ENCODE data around the gene CAMK2G.

DNA sequence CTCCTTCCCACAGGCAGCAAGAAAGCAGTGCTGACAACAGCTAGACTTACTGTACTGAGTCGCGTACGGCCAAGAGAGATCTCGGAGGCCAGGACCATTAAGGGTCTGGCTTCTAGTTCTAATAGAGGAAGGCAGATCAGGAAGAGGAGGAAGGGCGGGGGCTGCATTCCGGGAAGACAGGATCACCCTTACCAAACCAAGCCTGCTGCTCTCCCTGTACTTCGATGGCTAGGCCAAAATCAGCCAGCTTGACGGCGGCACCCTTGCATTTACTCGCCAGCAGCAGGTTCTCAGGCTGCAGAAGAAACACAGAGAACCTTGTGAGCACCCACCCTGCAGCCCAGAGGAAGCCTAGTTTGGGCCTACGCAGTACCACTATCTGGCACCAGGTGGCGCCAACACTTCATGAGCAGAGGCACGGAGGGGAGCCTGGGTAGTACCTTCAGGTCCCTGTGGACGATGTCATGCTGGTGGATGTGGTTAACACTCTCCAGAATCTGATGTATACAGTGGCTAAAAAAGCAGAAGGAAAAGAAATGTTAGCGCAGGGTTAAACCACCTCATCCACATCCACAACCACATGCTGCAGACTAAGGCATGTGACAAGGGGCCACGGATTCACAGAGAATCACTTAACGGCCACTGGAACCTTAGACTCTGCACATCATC lies 25.4 kb downstream of the CAMK2G start:
- no peak for TF ChIP-seq EZH2phosphoT487 (IDR thresholded peaks at IDR 0.05; ENCODE audit: insufficient read depth, low read depth)
- no peak for TF ChIP-seq EZH2 (IDR thresholded peaks at IDR 0.05; ENCODE audit: insufficient read depth, poor library complexity, severe bottlenecking)
